ENCODE measurements around the gene PPP1R13L. TPM values are rescaled to one million over a fixed set of nuclear protein-coding genes. Genes with fewer than 3 reads are reported as not detected.

The PPP1R13L gene
- total and polyA plus RNA-seq, 10 donors = 3.9 to 18.1 (median 12.1) TPM

DNA sequence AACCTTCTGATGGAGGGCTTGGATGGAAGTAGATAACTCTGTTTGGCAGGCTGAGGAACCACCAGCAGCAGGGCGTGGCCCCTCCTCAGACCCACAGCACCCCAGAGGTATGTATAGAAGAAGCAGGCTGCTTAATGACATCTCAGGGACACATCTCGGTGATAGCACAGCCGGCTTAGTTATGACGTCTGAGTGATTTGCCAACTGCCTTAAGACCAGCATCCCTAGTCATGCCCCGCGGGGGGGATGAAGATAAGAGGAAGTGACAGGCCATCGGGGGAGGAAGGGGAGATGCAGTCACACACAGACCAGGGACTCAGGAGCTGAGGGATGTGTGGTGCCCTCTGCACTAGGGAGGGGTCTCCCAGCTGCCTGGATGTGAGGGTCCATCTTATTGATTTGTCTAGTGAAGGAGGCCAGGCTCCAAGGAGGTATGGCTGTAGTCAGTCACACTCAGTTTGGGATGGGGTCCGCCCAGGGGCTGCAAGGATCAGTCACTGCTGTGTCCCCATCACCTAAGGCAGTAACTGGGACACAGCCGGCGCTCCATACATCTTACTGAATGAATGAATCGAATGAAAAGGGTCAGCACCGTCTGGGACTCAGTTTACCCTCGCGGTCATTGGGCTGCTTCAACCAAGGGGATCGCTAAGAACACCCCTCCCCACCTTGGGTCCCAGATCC lies 38.1 kb upstream of the PPP1R13L start:
- peak in 1 of 3 donors; percentile 70 for TF ChIP-seq POLR2AphosphoS5 (IDR thresholded peaks at IDR 0.05)
- TF ChIP-seq, protein P1, sequence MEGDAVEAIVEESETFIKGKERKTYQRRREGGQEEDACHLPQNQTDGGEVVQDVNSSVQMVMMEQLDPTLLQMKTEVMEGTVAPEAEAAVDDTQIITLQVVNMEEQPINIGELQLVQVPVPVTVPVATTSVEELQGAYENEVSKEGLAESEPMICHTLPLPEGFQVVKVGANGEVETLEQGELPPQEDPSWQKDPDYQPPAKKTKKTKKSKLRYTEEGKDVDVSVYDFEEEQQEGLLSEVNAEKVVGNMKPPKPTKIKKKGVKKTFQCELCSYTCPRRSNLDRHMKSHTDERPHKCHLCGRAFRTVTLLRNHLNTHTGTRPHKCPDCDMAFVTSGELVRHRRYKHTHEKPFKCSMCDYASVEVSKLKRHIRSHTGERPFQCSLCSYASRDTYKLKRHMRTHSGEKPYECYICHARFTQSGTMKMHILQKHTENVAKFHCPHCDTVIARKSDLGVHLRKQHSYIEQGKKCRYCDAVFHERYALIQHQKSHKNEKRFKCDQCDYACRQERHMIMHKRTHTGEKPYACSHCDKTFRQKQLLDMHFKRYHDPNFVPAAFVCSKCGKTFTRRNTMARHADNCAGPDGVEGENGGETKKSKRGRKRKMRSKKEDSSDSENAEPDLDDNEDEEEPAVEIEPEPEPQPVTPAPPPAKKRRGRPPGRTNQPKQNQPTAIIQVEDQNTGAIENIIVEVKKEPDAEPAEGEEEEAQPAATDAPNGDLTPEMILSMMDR (IDR thresholded peaks at IDR 0.05 in 8 of 11, conservative IDR thresholded peaks at IDR 0.05 in 3 of 11) = no peak
- Histone ChIP-seq H3K36me3 (no peaks in the 10 kb centered on the region), H3K4me1 (peaks cover 20 to 71% (median 51%) of the 10 kb centered on the region in 6 donors), H3K27me3 (replicated peaks in 1 of 7) (no peaks in the 10 kb centered on the region), H3K9me3 (no peaks in the 10 kb centered on the region), H3K4me3 (peak overlapping the region in 7 of 8 donors; percentile 32 to 61 (median 43)), H3K27ac (peak overlapping the region in 7 of 8 donors; percentile 63 to 89 (median 81))
- DNase-seq = peak; percentile 84
- 9 to 15% (median 11%) methylated on average over 14 to 15 of the region's 15 CpGs for WGBS, 5 donors
- intact Hi-C loops (cut with DNase I; ENCODE audit: low total_unique reads) = no loop called here

DNA sequence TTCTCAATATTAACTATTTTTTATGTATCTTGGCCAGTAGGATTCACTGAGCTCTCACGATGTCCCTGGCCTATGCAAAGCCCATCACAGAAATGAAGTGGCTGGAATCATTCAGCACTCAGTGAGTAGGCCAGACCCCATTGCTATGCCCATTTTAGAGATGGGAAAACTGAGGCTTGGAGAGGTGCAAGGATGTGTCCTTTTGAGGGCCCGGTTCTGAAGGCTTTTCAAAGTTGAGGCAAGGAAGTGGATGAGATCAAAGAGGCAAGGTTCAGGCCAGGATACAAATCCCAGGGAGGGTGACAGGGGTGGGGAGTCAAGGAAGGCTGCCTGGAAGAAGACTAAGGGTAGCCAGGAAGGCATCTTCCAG lies 37.5 kb upstream of the PPP1R13L start:
- H3K27ac ChIP-seq = peak overlapping the region in 7 of 8 donors; percentile 63 to 89 (median 81)
- intact Hi-C loops (cut with DNase I; ENCODE audit: low total_unique reads) = no loop called here
- no peak for DNase-seq

DNA sequence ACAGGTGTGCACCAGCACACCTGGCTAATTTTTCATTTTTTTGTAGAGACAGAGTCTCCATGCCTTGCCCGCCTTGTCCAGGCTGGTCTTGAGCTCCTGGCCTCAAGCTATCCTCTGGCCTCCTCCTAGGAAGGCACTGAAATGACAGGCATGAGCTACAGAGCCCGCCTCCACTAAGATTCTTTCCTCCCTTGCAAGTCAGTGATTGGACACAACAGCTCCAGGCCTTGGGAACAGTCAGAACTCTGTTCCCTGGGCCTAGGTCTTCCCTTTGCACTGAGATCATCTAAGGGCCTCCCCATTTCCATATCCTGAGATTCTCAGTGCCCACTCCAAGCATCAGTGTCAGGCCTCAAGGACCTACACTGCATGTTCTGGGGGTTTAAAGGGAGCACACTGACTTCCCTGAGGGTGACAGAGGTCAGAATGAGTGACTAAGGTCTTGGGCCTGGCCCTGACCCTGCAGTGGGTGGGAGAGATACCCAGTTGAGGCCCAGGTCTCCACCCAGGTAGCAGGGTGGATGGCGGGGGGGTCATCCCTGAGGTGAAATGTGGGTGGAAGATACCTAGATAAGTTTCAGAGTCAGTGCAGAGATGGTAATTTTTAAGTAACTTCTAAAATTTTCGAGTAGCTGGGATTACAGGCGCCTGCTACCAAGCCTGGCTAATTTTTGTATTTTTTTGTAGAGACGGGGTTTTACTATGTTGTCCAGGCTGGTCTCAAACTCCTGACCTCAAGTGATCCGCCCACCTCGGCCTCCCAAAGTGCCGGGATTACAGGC lies 36.2 kb upstream of the PPP1R13L start:
- Histone ChIP-seq H3K9me3 (no peaks in the 10 kb centered on the region), H3K36me3 (no peaks in the 10 kb centered on the region), H3K27ac (peak overlapping the region in 6 of 8 donors; percentile 11 to 96 (median 91)), H3K4me1 (peaks cover 20 to 65% (median 51%) of the 10 kb centered on the region in 6 donors), H3K4me3 (no peak overlapping the region), H3K27me3 (replicated peaks in 1 of 7) (no peaks in the 10 kb centered on the region)
- TF ChIP-seq, protein P1 (IDR thresholded peaks at IDR 0.05 in 8 of 11, conservative IDR thresholded peaks at IDR 0.05 in 3 of 11) = no peak
- TF ChIP-seq POLR2A (IDR thresholded peaks at IDR 0.05) (no peak), POLR2AphosphoS5 (IDR thresholded peaks at IDR 0.05) (no peak)
- 91 to 93% (median 92%) methylated on average over 9 of the region's 9 CpGs for WGBS, 5 donors
- intact Hi-C loops (cut with DNase I; ENCODE audit: low total_unique reads) = no loop called here
- DNase-seq = no peak

More for the DNA sequence above, 37.5 kb upstream of the PPP1R13L start:
- no peak for TF ChIP-seq POLR2A (IDR thresholded peaks at IDR 0.05)
- TF ChIP-seq, protein P1 (IDR thresholded peaks at IDR 0.05 in 8 of 11, conservative IDR thresholded peaks at IDR 0.05 in 3 of 11) = no peak
- TF ChIP-seq POLR2AphosphoS5 (IDR thresholded peaks at IDR 0.05) = no peak
- no peaks in the 10 kb centered on the region for H3K27me3 ChIP-seq (replicated peaks in 1 of 7)
- 74 to 83% (median 80%) methylated on average over 2 of the region's 2 CpGs for WGBS, 5 donors
- no peaks in the 10 kb centered on the region for H3K36me3 ChIP-seq
- peaks cover 20 to 71% (median 51%) of the 10 kb centered on the region in 6 donors for H3K4me1 ChIP-seq
- H3K4me3 ChIP-seq = peak overlapping the region in 1 of 8 donors; percentile 61
- H3K9me3 ChIP-seq = no peaks in the 10 kb centered on the region

DNA sequence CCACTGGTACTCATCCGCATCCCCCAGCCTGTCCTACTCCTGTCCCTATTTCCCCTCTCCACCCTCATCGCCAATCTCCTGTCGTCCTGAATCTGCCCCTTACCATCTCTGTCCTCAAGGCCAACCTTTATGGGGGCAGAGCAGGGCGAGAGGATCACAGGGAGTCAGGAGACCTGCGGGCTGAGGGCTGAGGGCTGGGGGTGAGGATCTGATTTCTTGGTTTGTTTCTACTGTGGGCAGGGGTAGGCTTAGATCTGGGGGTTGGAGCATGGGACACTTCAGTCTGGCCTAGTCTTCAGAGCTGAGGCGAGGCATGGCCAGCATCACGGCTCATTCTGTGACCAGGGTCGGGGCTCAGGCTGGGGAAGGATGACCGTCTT lies 35.4 kb upstream of the PPP1R13L start:
- Histone ChIP-seq H3K4me1 (peaks cover 20 to 57% (median 50%) of the 10 kb centered on the region in 6 donors), H3K27me3 (replicated peaks in 1 of 7) (no peaks in the 10 kb centered on the region), H3K4me3 (peak overlapping the region in 6 of 8 donors; percentile 58 to 87 (median 72)), H3K9me3 (no peaks in the 10 kb centered on the region), H3K27ac (peak overlapping the region in 7 of 8 donors; percentile 90 to 96 (median 92)), H3K36me3 (no peaks in the 10 kb centered on the region)
- no peak for DNase-seq
- 65 to 71% (median 70%) methylated on average over 9 of the region's 9 CpGs for WGBS, 5 donors
- TF ChIP-seq POLR2AphosphoS5 (IDR thresholded peaks at IDR 0.05) (no peak), POLR2A (IDR thresholded peaks at IDR 0.05) (no peak)
- TF ChIP-seq, protein P1 (IDR thresholded peaks at IDR 0.05 in 8 of 11, conservative IDR thresholded peaks at IDR 0.05 in 3 of 11) = no peak
- intact Hi-C loops (cut with DNase I; ENCODE audit: low total_unique reads) = no loop called here

Measured in spleen (tissue), 11 donors.